IMR-90 (cell line): ENCODE data around the gene PPARD. TPM values are rescaled to one million over a fixed set of nuclear protein-coding genes. Genes with fewer than 3 reads are reported as not detected.

ENCODE experiments used
- ATAC-seq: fragments of 200-7000 bp; cut with Tn5 transposase; 2 replicates; pipeline ENCODE4 v1.9.1; 2020; ENCODE audit warnings: low read depth, mild to moderate bottlenecking, moderate library complexity
- BruUV-seq: library from RNA; stranded (reverse); fragments of 400-500 nt; replicated peaks from 2 replicates; lab custom pipeline; 2021; lab: Mats Ljungman, UMichigan
- CTCF ChIA-PET: fragments of 300-600 bp; formaldehyde crosslinking; extraction: SDS; loops from one replicate; lab custom pipeline; 2021; ENCODE audit warnings: antibody characterized with exemption; lab: Yijun Ruan, JAX
- POLR2A ChIA-PET: fragments of 300-600 bp; sonication (Branson Sonifier 250); formaldehyde crosslinking; loops from one replicate; lab custom pipeline; 2022; ENCODE audit warnings: antibody characterized with exemption; ENCODE audit not compliant: unreplicated experiment; lab: Charles Lee
- DNase-seq: peaks from one replicate; pipeline ENCODE4 v3.0.0; 2013
- H2AFZ ChIP-seq: replicated peaks from 2 replicates; pipeline ENCODE3; 2013; ENCODE audit warnings: low read length, mild to moderate bottlenecking; ENCODE audit not compliant: poor library complexity
- H2AK5ac ChIP-seq: 2 replicates; pipeline ENCODE4 v1.6.1; 2013; ENCODE audit warnings: low read depth, low read length, inconsistent platforms
- H2AK9ac ChIP-seq: replicated peaks from 2 replicates; pipeline ENCODE3; 2013; ENCODE audit warnings: mild to moderate bottlenecking, low read depth, low read length, moderate library complexity; ENCODE audit not compliant: poor library complexity
- H2BK120ac ChIP-seq: 2 replicates; pipeline ENCODE4 v1.6.1; 2013; ENCODE audit warnings: low read depth, low read length, inconsistent platforms
- H2BK15ac ChIP-seq: 3 replicates; pipeline ENCODE4 v1.6.1; 2013; ENCODE audit warnings: low read depth, low read length, inconsistent platforms
- H2BK20ac ChIP-seq: 2 replicates; pipeline ENCODE4 v1.6.1; 2013; ENCODE audit warnings: low read depth, mild to moderate bottlenecking, inconsistent platforms, low read length, moderate library complexity
- H2BK5ac ChIP-seq: 2 replicates; pipeline ENCODE4 v1.6.1; 2013; ENCODE audit warnings: mild to moderate bottlenecking, low read depth, low read length, inconsistent platforms; ENCODE audit not compliant: poor library complexity, severe bottlenecking
- H3K14ac ChIP-seq: replicated peaks from 2 replicates; pipeline ENCODE4 v1.6.1; 2013; ENCODE audit warnings: low read depth, low read length, inconsistent platforms
- H3K18ac ChIP-seq: 2 replicates; pipeline ENCODE4 v1.6.1; 2013; ENCODE audit warnings: low read depth, low read length, control low read depth
- H3K23ac ChIP-seq: 2 replicates; pipeline ENCODE4 v1.6.1; 2013; ENCODE audit warnings: low read depth, low read length, inconsistent platforms
- H3K27ac ChIP-seq: 2 replicates; pipeline ENCODE4 v1.5.1; 2013; ENCODE audit warnings: mild to moderate bottlenecking, control low read depth, low read length; ENCODE audit not compliant: insufficient read depth
- H3K27me3 ChIP-seq: 2 replicates; pipeline ENCODE4 v1.6.1; 2013; ENCODE audit warnings: low read length; ENCODE audit not compliant: control insufficient read depth, insufficient read depth
- H3K36me3 ChIP-seq: 2 replicates; pipeline ENCODE4 v1.6.1; 2013; ENCODE audit warnings: low read length, mixed read lengths; ENCODE audit not compliant: control insufficient read depth, insufficient read depth
- H3K4ac ChIP-seq: 2 replicates; pipeline ENCODE4 v1.6.1; 2013; ENCODE audit warnings: low read depth, low read length, inconsistent platforms
- H3K4me1 ChIP-seq: 2 replicates; pipeline ENCODE4 v1.6.1; 2013; ENCODE audit warnings: low read length, mixed read lengths; ENCODE audit not compliant: control insufficient read depth, insufficient read depth
- H3K4me2 ChIP-seq: 2 replicates; pipeline ENCODE4 v1.6.1; 2013; ENCODE audit warnings: low read depth, mild to moderate bottlenecking, control low read depth, low read length, moderate library complexity
- H3K4me3 ChIP-seq: 2 replicates; pipeline ENCODE4 v1.5.1; 2013; ENCODE audit warnings: low read depth, mild to moderate bottlenecking, control low read depth, low read length, moderate library complexity; ENCODE audit not compliant: insufficient read depth
- H3K56ac ChIP-seq: 2 replicates; pipeline ENCODE4 v1.6.1; 2013; ENCODE audit warnings: low read length, inconsistent platforms; ENCODE audit not compliant: insufficient read depth; ENCODE audit errors: extremely low read depth
- H3K79me1 ChIP-seq, 2 experiments: 2 replicates each; pipeline ENCODE4 v1.6.1; 2013; ENCODE audit warnings: low read length in 2 of 2, inconsistent platforms in 1 of 2, low read depth in 1 of 2
- H3K9ac ChIP-seq: 2 replicates; pipeline ENCODE4 v1.6.1; 2013; ENCODE audit warnings: low read depth, low read length, control low read depth
- H3K9me1 ChIP-seq: 2 replicates; pipeline ENCODE4 v1.6.1; 2013; ENCODE audit warnings: low read length, inconsistent platforms; ENCODE audit not compliant: insufficient read depth
- H3K9me3 ChIP-seq: 2 replicates; pipeline ENCODE4 v1.6.1; 2013; ENCODE audit warnings: low read length; ENCODE audit not compliant: control insufficient read depth, insufficient read depth
- H4K20me1 ChIP-seq: 2 replicates; pipeline ENCODE4 v1.6.1; 2013; ENCODE audit warnings: low read length, inconsistent platforms; ENCODE audit not compliant: insufficient read depth
- H4K5ac ChIP-seq: 2 replicates; pipeline ENCODE4 v1.6.1; 2013; ENCODE audit warnings: mild to moderate bottlenecking, low read depth, low read length, control low read depth
- H4K8ac ChIP-seq, 2 experiments: 2 replicates each; pipeline ENCODE4 v1.6.1; 2013; ENCODE audit warnings: low read depth in 2 of 2, low read length in 2 of 2, control low read depth in 1 of 2, inconsistent platforms in 1 of 2
- H4K91ac ChIP-seq: 2 replicates; pipeline ENCODE4 v1.6.1; 2013; ENCODE audit warnings: low read depth, low read length, inconsistent platforms; ENCODE audit not compliant: insufficient read depth
- BHLHE40 ChIP-seq: fragments of 150-350 bp; IDR thresholded peaks from 2 replicates; pipeline ENCODE4 v1.6.1; 2016; ENCODE audit warnings: mild to moderate bottlenecking, low read depth, low read length
- CEBPB ChIP-seq: IDR thresholded peaks from 2 replicates; pipeline ENCODE4 v1.6.1; 2012; ENCODE audit warnings: low read depth, low read length, improper control_type of control experiment
- CHD1 ChIP-seq: IDR thresholded peaks from 2 replicates; pipeline ENCODE4 v1.6.1; 2012; ENCODE audit warnings: low read depth, low read length, improper control_type of control experiment
- CTCF ChIP-seq: conservative IDR thresholded peaks from 2 replicates; pipeline ENCODE4 v1.5.1; 2012; ENCODE audit warnings: mild to moderate bottlenecking, low read depth, low read length, improper control_type of control experiment
- ELK1 ChIP-seq: fragments of 150-350 bp; IDR thresholded peaks from 2 replicates; pipeline ENCODE4 v1.6.1; 2016; ENCODE audit warnings: low read depth, mild to moderate bottlenecking, low read length, moderate library complexity, borderline replicate concordance
- FOS ChIP-seq: fragments of 150-350 bp; IDR thresholded peaks from 2 replicates; pipeline ENCODE4 v1.6.1; 2016; ENCODE audit warnings: low read depth, low read length
- MAFK ChIP-seq: IDR thresholded peaks from 2 replicates; pipeline ENCODE4 v1.6.1; 2012; ENCODE audit warnings: low read depth, low read length, improper control_type of control experiment
- MAZ ChIP-seq: IDR thresholded peaks from 2 replicates; pipeline ENCODE4 v1.6.1; 2012; ENCODE audit warnings: low read depth, mild to moderate bottlenecking, low read length, improper control_type of control experiment, moderate library complexity, borderline replicate concordance
- MXI1 ChIP-seq: IDR thresholded peaks from 2 replicates; pipeline ENCODE4 v1.6.1; 2012; ENCODE audit warnings: low read depth, mild to moderate bottlenecking, low read length, moderate library complexity, borderline replicate concordance
- NFE2L2 ChIP-seq: fragments of 150-350 bp; IDR thresholded peaks from 2 replicates; pipeline ENCODE4 v1.6.1; 2016; ENCODE audit warnings: low read depth, mild to moderate bottlenecking, low read length
- POLR2A ChIP-seq: IDR thresholded peaks from 2 replicates; pipeline ENCODE4 v1.6.1; 2012; ENCODE audit warnings: mild to moderate bottlenecking, low read depth, low read length
- RAD21 ChIP-seq: IDR thresholded peaks from 2 replicates; pipeline ENCODE4 v1.6.1; 2012; ENCODE audit warnings: low read length, improper control_type of control experiment
- RCOR1 ChIP-seq: IDR thresholded peaks from 2 replicates; pipeline ENCODE4 v1.6.1; 2012; ENCODE audit warnings: mild to moderate bottlenecking, low read length, improper control_type of control experiment; ENCODE audit not compliant: insufficient replicate concordance
- RFX5 ChIP-seq: IDR thresholded peaks from 2 replicates; pipeline ENCODE4 v1.8.0; 2012; ENCODE audit warnings: low read depth, mild to moderate bottlenecking, low read length, moderate library complexity
- SMC3 ChIP-seq: fragments of 150-350 bp; IDR thresholded peaks from 2 replicates; pipeline ENCODE4 v1.6.1; 2016; ENCODE audit warnings: low read depth, mild to moderate bottlenecking, antibody characterized with exemption, low read length, moderate library complexity
- USF2 ChIP-seq: fragments of 150-350 bp; IDR thresholded peaks from 2 replicates; pipeline ENCODE4 v1.6.1; 2017; ENCODE audit warnings: mild to moderate bottlenecking, antibody characterized with exemption, low read length, low read depth
- WGBS, 2 experiments: methylation state at CpG; one replicate each; pipeline versions ENCODE4 v1.1.5 to v1.1.7; 2013; ENCODE audit warnings: missing lambda C conversion rate in 2 of 2; ENCODE audit not compliant: insufficient read length in 1 of 2; ENCODE audit errors: extremely low coverage in 2 of 2; 5-methylcytosine and 5-hydroxymethylcytosine counted together
- dilution Hi-C: fragments of 300-500 bp; cut with HindIII; formaldehyde crosslinking; loops from one replicate; pipeline ENCODE4 v1.14.3; 2018; ENCODE audit warnings: low sequenced_read_pairs; ENCODE audit not compliant: unreplicated experiment
- in situ Hi-C: fragments of 300-500 bp; cut with MboI; formaldehyde crosslinking; loops from 3 replicates; pipeline ENCODE4 v1.14.3; 2019; ENCODE audit warnings: low sequenced_read_pairs, inconsistent platforms, mixed read lengths
- intact Hi-C: fragments of 100-400 bp; cut with micrococcal nuclease; formaldehyde crosslinking; loops from 2 replicates; pipeline ENCODE4 v1.10.0; 2022
- polyA plus RNA-seq, 3 experiments: library from polyadenylated mRNA; depleted of rRNA; stranded (reverse); fragments of >200 nt; gene quantifications; 2 replicates each; pipeline ENCODE4 v1.2.3, GENCODE V29; 2012; ENCODE audit warnings: low replicate concordance in 1 of 3
- total RNA-seq: library from RNA; depleted of rRNA; stranded (reverse); fragments of >200 nt; gene quantifications from 2 replicates; pipeline ENCODE4 v1.2.3, GENCODE V29; 2012

PPARD gene
- total and polyA plus RNA-seq, 2 of the 4 experiments (the other 2 are of a cell fraction), result 10.4 to 69.0 TPM

DNA sequence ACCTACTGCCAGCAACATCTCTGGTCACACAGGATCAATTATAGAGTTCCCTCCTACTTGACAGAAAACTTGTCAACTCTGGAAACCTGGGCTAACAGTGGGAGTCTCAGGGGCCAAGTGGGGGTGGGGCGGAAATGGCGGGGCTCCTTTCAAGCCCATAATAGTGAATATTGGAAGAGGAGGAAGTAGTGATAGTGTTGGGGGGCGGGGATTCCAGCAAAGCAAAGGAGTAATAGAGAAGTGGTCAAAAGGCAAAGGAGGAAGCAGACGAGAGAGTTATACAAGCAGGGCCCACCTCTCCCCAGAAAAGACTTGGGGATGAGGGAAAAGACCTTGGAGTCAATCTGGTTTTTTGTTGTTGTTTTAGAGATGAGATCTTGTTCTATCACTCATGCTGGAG, 42.7 kb upstream of the PPARD start:
- BruUV-seq, result no TSS peak
- ATAC-seq (no peak), DNase-seq (no peak)
- Histone ChIP-seq H4K5ac (no peak overlapping the region), H3K9me1 (peaks cover 4% of the 10 kb centered on the region; the same call in 1 of the 2 replicates), H3K14ac (no peak overlapping the region), H3K79me1 (no peaks in the 10 kb centered on the region), H3K36me3 (peaks cover 13% of the 10 kb centered on the region), H4K91ac (no peak overlapping the region), H3K18ac (no peak overlapping the region), H4K8ac (no peak overlapping the region), H3K56ac (no peak overlapping the region), H2AK9ac (no peak overlapping the region), H3K4me2 (no peak overlapping the region), H3K23ac (no peak overlapping the region), H3K9ac (no peak overlapping the region), H2BK15ac (no peak overlapping the region), H2AK5ac (no peak overlapping the region), H4K20me1 (no peaks in the 10 kb centered on the region), H3K27me3 (no peaks in the 10 kb centered on the region), H3K4me3 (no peak overlapping the region), H3K27ac (no peak overlapping the region), H2BK120ac (no peak overlapping the region), H2AFZ (no peak overlapping the region), H2BK5ac (no peak overlapping the region), H3K9me3 (no peaks in the 10 kb centered on the region), H3K4ac (no peak overlapping the region), H3K4me1 (peaks cover 7% of the 10 kb centered on the region), H2BK20ac (no peak overlapping the region)
- in situ Hi-C loops, result loop anchor here (25.0 kb wide), 1 partner anchor 438 kb away; the partner anchor contains the start of gene ARMC12
- dilution Hi-C loops, result no loop called here
- ChIA-PET CTCF (no interaction called here), POLR2A (no interaction called here)
- TF ChIP-seq SMC3 (no peak), RAD21 (no peak), POLR2A (no peak), CEBPB (no peak), MXI1 (no peak), BHLHE40 (no peak), RCOR1 (no peak), ELK1 (no peak), CHD1 (no peak), CTCF (no peak), FOS (no peak), MAFK (no peak), MAZ (no peak), NFE2L2 (no peak), RFX5 (no peak), USF2 (no peak)
- intact Hi-C loops, result loop anchor here (5.0 kb wide), 2 partner anchors 153 to 168 kb away; partner anchors contain the start of genes FANCE and RPL10A
- no CpG with 5 or more reads among the region's 4 CpGs for WGBS, 2 experiments
